HG02763 (cell line): ENCODE results near the gene KCNJ2.

Experiments used
- ATAC-seq: cut with Tn5 transposase; IDR thresholded peaks from one replicate; pipeline ENCODE4 v1.9.1; 2021; ENCODE audit warnings: mild to moderate bottlenecking, moderate library complexity; ENCODE audit not compliant: unreplicated experiment

KCNJ2 gene

DNA sequence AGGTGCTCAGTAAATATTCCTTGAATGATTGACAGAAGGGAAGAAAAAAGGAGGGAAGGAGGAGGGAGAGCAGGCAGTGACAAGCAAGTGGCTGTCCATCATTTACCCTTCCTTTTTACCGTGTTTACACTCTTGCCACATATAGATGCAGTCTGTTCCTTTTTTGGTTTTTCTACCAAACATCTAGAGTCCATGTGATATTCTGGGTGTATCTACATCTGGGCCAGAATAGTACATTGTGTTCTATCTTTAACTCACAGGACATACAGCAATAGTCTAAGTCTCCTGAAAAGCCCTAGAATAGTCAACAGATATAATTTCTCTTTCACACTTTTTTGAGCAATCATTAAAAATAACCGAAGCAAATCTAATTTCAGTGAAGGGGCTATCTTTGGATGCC is 33.5 kb downstream of the KCNJ2 start:
- no peak for ATAC-seq

GRCh38 chr17:70204431-70204830 is 35.1 kb downstream of the KCNJ2 start:
- no peak for ATAC-seq

DNA sequence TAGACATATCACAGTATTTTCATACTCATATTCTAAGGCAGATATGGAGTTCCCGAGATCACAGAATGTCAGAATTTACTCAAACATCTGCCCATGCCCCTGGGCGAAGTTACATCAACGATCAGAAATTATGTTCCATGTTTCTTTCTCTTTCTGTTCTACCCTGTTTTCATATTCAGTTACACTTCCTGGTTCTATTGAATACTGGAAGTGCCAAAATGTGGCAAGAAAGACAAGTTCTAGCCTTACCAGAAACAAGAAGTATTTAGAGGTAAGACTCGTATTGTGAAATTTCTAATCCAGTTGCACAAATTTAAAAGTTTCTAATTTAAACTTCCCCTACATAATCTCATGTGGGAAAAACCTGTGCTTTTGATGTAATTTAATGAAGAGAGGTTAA is 36.1 kb downstream of the KCNJ2 start:
- ATAC-seq: no peak

GRCh38 chr17:70206361-70207010 is 37.2 kb downstream of the KCNJ2 start:
- no peak for ATAC-seq

- ATAC-seq: no peak
Measured at GRCh38 chr17:70207184-70207583, 37.9 kb downstream of the KCNJ2 start.

DNA sequence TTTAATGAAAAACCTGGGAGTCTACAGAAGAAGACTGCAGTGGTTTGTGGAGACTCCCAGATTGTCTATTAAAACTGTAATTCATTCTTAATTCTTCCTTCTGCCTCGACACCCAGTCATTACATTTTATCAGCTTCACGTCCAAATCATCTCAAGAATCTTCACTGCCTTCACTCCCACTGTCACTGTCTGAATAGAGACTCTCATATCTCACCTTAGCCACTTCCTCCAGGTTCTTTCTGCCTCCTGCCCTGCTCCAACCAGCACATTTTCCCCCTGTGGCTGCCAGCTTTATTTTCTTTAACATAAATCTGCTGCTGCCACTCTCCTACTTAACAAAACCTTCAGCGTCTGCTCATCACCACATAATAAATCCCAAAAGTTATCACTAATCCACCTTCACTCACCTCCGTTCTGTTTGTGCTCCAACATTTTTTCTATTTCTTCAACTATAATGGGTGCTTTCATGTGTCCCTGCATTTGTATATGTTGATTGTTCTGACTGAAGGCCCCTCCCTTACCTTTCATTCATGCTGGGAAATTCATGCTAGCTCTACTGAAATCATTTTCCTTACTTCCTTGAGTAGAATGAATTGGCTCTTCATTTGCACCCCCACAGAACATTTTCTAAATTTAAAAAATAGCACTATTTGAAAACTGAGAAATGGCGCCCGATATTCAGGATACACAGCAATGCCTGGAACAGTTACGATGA is 38.9 kb downstream of the KCNJ2 start:
- no peak for ATAC-seq

- ATAC-seq: no peak
Measured at GRCh38 chr17:70208825-70209555, 39.7 kb downstream of the KCNJ2 start.

- ATAC-seq: no peak
Measured at GRCh38 chr17:70215656-70216055, 46.3 kb downstream of the KCNJ2 start.

DNA sequence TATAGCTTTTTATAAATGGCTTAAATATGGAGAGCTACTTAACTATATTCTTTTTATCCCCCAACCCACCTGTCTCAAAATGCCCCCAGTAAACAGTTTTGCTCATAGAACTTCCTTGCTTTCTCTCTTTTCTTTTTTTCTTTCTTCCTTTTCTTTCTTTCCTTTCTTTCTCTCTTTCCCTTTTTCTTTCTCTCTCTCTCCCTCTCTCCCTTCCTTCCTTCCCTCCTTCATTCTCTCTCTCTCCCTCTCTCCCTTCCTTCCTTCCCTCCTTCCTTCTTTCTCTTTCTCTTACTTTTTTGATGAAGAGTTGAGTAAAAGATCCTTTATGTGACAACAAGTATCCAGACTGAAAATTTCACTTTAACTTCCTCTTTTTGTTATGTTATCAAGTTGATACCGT is 48.2 kb downstream of the KCNJ2 start:
- ATAC-seq: no peak

DNA sequence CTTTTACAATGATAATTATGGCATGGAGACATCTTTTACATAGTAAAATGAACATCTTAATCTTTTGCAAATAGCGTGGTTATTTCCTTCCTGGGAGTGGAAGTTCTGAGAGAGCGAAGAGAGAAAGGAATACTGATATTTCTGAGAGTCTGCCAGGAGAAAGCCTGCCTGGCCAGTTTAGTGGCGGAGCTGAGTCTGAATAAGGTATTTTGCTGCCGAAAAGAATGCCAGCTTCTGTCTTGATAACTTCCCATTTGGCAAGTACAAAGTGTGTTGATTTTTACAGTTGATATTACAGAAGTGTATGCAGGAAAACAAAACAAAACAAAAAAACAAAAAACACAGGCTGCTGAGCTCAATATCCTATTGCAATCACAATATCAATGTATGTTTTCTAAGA is 55.9 kb downstream of the KCNJ2 start:
- ATAC-seq: no peak
